Neural progenitor cell (in vitro differentiated cells): ENCODE measurements around the gene MCF2L2.

ENCODE experiments used
- EZH2 ChIP-seq: fragments of 200-600 bp; sonication (generic); IDR thresholded peaks from 2 replicates; pipeline ENCODE4 v1.6.1; 2017; ENCODE audit warnings: antibody characterized with exemption, mild to moderate bottlenecking, moderate library complexity
- TF ChIP-seq, protein P1 (sequence below): fragments of 200-600 bp; sonication (generic); IDR thresholded peaks from 2 replicates; pipeline ENCODE4 v1.5.1; 2017; ENCODE audit warnings: antibody characterized with exemption, mild to moderate bottlenecking

- TF ChIP-seq, protein P1, sequence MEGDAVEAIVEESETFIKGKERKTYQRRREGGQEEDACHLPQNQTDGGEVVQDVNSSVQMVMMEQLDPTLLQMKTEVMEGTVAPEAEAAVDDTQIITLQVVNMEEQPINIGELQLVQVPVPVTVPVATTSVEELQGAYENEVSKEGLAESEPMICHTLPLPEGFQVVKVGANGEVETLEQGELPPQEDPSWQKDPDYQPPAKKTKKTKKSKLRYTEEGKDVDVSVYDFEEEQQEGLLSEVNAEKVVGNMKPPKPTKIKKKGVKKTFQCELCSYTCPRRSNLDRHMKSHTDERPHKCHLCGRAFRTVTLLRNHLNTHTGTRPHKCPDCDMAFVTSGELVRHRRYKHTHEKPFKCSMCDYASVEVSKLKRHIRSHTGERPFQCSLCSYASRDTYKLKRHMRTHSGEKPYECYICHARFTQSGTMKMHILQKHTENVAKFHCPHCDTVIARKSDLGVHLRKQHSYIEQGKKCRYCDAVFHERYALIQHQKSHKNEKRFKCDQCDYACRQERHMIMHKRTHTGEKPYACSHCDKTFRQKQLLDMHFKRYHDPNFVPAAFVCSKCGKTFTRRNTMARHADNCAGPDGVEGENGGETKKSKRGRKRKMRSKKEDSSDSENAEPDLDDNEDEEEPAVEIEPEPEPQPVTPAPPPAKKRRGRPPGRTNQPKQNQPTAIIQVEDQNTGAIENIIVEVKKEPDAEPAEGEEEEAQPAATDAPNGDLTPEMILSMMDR, result no peak
- no peak for TF ChIP-seq EZH2
These were observed 28.1 kb downstream of the MCF2L2 start for GRCh38 chr3:183400352-183400751.
